Spleen (tissue), 7 donors: ENCODE results near the gene CNNM3.

Experiments
- POLR2AphosphoS5 ChIP-seq, 3 donors: sonication (generic); formaldehyde crosslinking; IDR thresholded peaks; one replicate each; pipeline ENCODE4 v1.5.1; 2017; ENCODE audit warnings: antibody characterized with exemption in 3 of 3
- TF ChIP-seq, protein P1 (sequence below), 11 experiments: fragments of 200-600 bp in 7 of 11; fragments of 450-650 bp in 4 of 11; sonication (generic) in 4 of 11; IDR thresholded peaks in 8 of 11; conservative IDR thresholded peaks in 3 of 11; 1 replicate in 7 of 11; 2 replicates in 4 of 11; pipeline versions ENCODE4 v1.4.0 to v1.8.0; 2016 to 2021; ENCODE audit warnings: antibody characterized with exemption in 11 of 11, inconsistent platforms in 4 of 11, mild to moderate bottlenecking in 1 of 11
- donor health status: DM: no; HTN: no; CAD: no; lungs with moderate emphysema.
- donor health status: DM: no; HTN: no; CAD: no.
- donor health status: DM: no; HTN: no; CAD: no.

DNA sequence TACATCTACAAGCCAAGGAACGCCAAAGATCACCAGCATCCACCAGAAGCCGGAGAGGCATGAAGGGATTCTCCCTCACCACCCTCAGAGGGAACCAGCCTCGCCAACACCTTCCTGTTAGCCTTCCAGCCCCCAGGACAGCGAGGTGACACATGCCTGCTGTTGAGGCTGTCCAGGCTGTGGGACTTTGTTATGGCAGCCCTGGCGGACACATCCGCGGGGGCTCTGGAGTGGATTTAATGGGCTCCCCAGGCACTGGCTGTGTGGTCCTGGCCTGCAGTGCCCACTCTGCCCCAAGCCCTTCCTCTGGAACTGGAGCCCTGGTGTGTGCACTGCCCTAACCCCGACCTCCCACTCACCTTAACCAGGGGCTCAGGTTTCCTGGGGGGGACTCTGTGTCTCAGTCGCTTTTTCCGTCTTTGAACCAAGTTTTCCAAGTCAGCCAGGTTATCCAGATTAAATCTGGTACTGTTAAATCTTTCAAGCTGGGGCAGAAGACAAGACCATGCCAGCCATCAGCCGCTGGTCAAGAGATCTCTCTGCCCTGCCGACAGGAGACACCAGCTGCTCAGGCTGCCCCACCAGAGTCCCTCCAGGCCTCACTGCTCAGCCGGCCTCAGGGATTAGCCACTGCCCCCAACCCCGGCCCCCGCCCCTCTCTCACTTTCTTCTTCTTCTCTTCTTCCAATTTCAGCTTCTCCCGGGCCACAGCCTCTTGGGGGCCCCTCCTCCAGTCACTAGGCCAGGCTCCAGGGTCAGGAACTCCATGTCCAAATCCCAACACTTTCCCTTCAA lies 25.8 kb downstream of the CNNM3 start:
- TF ChIP-seq, protein P1, sequence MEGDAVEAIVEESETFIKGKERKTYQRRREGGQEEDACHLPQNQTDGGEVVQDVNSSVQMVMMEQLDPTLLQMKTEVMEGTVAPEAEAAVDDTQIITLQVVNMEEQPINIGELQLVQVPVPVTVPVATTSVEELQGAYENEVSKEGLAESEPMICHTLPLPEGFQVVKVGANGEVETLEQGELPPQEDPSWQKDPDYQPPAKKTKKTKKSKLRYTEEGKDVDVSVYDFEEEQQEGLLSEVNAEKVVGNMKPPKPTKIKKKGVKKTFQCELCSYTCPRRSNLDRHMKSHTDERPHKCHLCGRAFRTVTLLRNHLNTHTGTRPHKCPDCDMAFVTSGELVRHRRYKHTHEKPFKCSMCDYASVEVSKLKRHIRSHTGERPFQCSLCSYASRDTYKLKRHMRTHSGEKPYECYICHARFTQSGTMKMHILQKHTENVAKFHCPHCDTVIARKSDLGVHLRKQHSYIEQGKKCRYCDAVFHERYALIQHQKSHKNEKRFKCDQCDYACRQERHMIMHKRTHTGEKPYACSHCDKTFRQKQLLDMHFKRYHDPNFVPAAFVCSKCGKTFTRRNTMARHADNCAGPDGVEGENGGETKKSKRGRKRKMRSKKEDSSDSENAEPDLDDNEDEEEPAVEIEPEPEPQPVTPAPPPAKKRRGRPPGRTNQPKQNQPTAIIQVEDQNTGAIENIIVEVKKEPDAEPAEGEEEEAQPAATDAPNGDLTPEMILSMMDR (IDR thresholded peaks at IDR 0.05 in 8 of 11, conservative IDR thresholded peaks at IDR 0.05 in 3 of 11): no peak
- TF ChIP-seq POLR2AphosphoS5 (IDR thresholded peaks at IDR 0.05): peak in 2 of 3 donors; percentile 29 to 61
